Stimulated activated memory B cell treated with anti-CD40 and anti-IgM and Interleukin-4, amounts not matched to agents 10 μg/mL and 1 μg/mL and 100 μg/mL, for 72 hours (primary cell): Measurements from ENCODE around the gene TMEM151A.
A peak's percentile ranks its signal among the peaks of the same experiment; 100 is the strongest.

Source experiments
- ATAC-seq: fragments of 150-1000 bp; cut with Tn5 transposase; 2 replicates; pipeline ENCODE4 v1.10.0; 2021
- H3K27ac Mint-ChIP-seq: one replicate; pipeline ENCODE4 v1.8.0; 2022; ENCODE audit warnings: mild to moderate bottlenecking, mixed read lengths
- H3K27me3 Mint-ChIP-seq: one replicate; pipeline ENCODE4 v1.8.0; 2022; ENCODE audit warnings: mixed read lengths
- H3K36me3 Mint-ChIP-seq: one replicate; pipeline ENCODE4 v1.8.0; 2022; ENCODE audit warnings: mixed read lengths
- H3K4me1 Mint-ChIP-seq: one replicate; pipeline ENCODE4 v1.8.0; 2022; ENCODE audit warnings: mixed read lengths
- H3K4me3 Mint-ChIP-seq: one replicate; pipeline ENCODE4 v1.8.0; 2022; ENCODE audit warnings: mild to moderate bottlenecking, moderate library complexity, mixed read lengths
- H3K9me3 Mint-ChIP-seq: one replicate; pipeline ENCODE4 v1.8.0; 2022; ENCODE audit warnings: mixed read lengths

TMEM151A gene

GRCh38 chr11:66263785-66264184 lies 27.9 kb upstream of the TMEM151A start:
- Mint-ChIP-seq H3K9me3 (no peaks in the 10 kb centered on the region), H3K27ac (no peak overlapping the region), H3K4me1 (peaks cover 39% of the 10 kb centered on the region), H3K36me3 (peaks cover 67% of the 10 kb centered on the region), H3K27me3 (no peaks in the 10 kb centered on the region), H3K4me3 (no peak overlapping the region)
- ATAC-seq: no peak

GRCh38 chr11:66264383-66264782 lies 27.3 kb upstream of the TMEM151A start:
- H3K27me3 Mint-ChIP-seq: no peaks in the 10 kb centered on the region
- no peak overlapping the region for H3K27ac Mint-ChIP-seq
- H3K4me1 Mint-ChIP-seq: peaks cover 38% of the 10 kb centered on the region
- no peak for ATAC-seq
- no peaks in the 10 kb centered on the region for H3K9me3 Mint-ChIP-seq
- H3K4me3 Mint-ChIP-seq: no peak overlapping the region
- peaks cover 63% of the 10 kb centered on the region for H3K36me3 Mint-ChIP-seq

DNA sequence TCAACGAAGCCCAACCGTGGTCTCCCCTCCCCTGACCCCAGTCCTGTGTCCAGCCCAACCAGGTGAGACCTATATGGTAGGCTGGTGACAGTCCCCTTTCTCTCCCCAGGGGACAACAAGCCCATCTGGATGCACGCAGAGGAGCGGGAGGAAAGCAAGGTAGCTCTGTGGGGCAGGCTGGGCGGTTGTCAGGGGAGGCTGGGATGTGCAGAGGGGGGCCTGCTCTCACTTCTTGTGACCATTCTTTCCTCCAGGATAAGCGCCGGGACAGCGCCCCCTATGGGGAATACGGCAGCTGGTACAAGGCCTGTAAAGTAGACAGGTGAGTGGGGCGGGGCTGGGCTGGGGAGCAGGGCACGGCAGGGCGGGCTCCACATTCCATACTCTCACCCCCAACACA lies 26.8 kb upstream of the TMEM151A start:
- Mint-ChIP-seq H3K4me1 (peaks cover 38% of the 10 kb centered on the region), H3K36me3 (peaks cover 57% of the 10 kb centered on the region), H3K4me3 (no peak overlapping the region), H3K27ac (no peak overlapping the region), H3K9me3 (no peaks in the 10 kb centered on the region), H3K27me3 (no peaks in the 10 kb centered on the region)
- no peak for ATAC-seq

DNA sequence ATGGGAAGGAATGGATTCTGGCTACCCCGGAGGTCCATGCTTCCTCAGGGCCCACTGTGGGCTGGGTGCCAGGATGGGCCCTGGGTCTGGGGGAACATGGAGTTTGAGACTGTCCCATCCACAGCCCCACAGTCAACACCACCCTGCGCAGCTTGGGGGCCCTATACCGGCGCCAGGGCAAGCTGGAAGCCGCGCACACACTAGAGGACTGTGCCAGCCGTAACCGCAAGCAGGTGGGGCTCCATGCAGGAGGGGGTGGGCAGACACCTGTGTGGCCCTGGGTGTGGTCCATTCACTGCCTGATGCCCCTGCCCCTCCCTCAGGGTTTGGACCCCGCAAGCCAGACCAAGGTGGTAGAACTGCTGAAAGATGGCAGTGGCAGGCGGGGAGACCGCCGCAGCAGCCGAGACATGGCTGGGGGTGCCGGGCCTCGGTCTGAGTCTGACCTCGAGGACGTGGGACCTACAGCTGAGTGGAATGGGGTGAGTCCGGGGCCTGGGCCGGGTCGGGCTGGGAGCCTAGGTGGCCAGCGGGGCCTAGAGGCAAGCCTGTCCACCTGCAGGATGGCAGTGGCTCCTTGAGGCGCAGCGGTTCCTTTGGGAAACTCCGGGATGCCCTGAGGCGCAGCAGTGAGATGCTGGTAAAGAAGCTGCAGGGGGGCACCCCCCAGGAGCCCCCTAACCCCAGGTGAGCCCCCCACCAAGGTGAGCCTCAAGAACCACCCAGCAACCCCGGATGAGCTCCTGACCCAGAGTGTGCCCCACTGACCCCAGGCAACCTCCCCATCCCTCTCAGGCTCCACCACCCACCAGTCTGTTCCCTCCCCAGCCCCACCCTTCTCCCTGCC lies 25.9 kb upstream of the TMEM151A start:
- no peak overlapping the region for H3K4me3 Mint-ChIP-seq
- no peak for ATAC-seq
- peaks cover 38% of the 10 kb centered on the region for H3K4me1 Mint-ChIP-seq
- no peaks in the 10 kb centered on the region for H3K9me3 Mint-ChIP-seq
- H3K27me3 Mint-ChIP-seq: no peaks in the 10 kb centered on the region
- H3K36me3 Mint-ChIP-seq: peaks cover 52% of the 10 kb centered on the region
- H3K27ac Mint-ChIP-seq: no peak overlapping the region

DNA sequence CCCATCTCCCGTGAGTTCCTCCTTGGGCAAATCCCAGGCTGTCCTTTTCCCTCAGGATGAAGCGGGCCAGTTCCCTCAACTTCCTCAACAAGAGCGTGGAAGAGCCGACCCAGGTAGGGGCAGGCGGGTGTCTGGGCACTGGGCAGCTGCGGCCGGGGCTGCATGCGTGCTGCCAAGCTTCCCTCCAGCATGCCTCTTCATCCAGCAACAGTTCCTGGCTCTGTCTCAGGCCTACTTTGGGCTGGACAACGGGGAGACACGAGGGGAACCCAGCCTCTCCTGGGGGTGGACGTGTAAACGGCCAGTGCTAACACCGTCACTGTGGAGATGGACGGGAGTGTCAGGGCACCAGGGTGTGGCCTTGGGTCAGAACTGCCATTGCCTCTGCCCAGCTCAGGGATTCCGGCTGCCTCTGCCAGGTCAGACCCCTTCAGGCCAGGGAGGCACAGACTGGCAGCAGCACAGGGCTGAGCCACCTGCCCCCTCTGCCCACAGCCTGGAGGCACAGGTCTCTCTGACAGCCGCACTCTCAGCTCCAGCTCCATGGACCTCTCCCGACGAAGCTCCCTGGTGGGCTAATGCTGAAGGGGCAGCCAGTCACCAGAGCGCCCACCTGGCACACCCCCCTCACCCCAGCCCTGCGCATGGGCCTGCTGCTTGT lies 25.2 kb upstream of the TMEM151A start:
- ATAC-seq: no peak
- H3K9me3 Mint-ChIP-seq: no peaks in the 10 kb centered on the region
- no peaks in the 10 kb centered on the region for H3K27me3 Mint-ChIP-seq
- peaks cover 37% of the 10 kb centered on the region for H3K4me1 Mint-ChIP-seq
- peak overlapping the region; percentile 90 for H3K27ac Mint-ChIP-seq
- peak overlapping the region; percentile 92 for H3K4me3 Mint-ChIP-seq
- H3K36me3 Mint-ChIP-seq: peaks cover 47% of the 10 kb centered on the region

- Mint-ChIP-seq H3K4me1 (peaks cover 35% of the 10 kb centered on the region), H3K27ac (peak overlapping the region; percentile 90), H3K9me3 (no peaks in the 10 kb centered on the region), H3K4me3 (peak overlapping the region; percentile 92), H3K36me3 (peaks cover 46% of the 10 kb centered on the region), H3K27me3 (no peaks in the 10 kb centered on the region)
- no peak for ATAC-seq
Measured at GRCh38 chr11:66267039-66267378, 24.7 kb upstream of the TMEM151A start.

- Mint-ChIP-seq H3K27me3 (no peaks in the 10 kb centered on the region), H3K36me3 (peaks cover 43% of the 10 kb centered on the region), H3K27ac (peak overlapping the region; percentile 90), H3K4me1 (peaks cover 35% of the 10 kb centered on the region), H3K9me3 (no peaks in the 10 kb centered on the region), H3K4me3 (peak overlapping the region; percentile 92)
- peak; percentile 82 for ATAC-seq
Measured at GRCh38 chr11:66267379-66268243, 24.1 kb upstream of the TMEM151A start.

GRCh38 chr11:66268244-66268951 lies 23.3 kb upstream of the TMEM151A start, which contains the start of gene RAB1B:
Gene RAB1B (plus strand): TSS chr11:66268639. CDS start chr11:66268680, 41 bp downstream.
- Mint-ChIP-seq H3K36me3 (peaks cover 43% of the 10 kb centered on the region), H3K4me3 (peak within 1 kb of the TSS; percentile 92), H3K4me1 (peaks cover 35% of the 10 kb centered on the region), H3K27ac (peak within 1 kb of the TSS; percentile 90), H3K9me3 (no peaks in the 10 kb centered on the region), H3K27me3 (no peaks in the 10 kb centered on the region)
- peak; percentile 94 for ATAC-seq

DNA sequence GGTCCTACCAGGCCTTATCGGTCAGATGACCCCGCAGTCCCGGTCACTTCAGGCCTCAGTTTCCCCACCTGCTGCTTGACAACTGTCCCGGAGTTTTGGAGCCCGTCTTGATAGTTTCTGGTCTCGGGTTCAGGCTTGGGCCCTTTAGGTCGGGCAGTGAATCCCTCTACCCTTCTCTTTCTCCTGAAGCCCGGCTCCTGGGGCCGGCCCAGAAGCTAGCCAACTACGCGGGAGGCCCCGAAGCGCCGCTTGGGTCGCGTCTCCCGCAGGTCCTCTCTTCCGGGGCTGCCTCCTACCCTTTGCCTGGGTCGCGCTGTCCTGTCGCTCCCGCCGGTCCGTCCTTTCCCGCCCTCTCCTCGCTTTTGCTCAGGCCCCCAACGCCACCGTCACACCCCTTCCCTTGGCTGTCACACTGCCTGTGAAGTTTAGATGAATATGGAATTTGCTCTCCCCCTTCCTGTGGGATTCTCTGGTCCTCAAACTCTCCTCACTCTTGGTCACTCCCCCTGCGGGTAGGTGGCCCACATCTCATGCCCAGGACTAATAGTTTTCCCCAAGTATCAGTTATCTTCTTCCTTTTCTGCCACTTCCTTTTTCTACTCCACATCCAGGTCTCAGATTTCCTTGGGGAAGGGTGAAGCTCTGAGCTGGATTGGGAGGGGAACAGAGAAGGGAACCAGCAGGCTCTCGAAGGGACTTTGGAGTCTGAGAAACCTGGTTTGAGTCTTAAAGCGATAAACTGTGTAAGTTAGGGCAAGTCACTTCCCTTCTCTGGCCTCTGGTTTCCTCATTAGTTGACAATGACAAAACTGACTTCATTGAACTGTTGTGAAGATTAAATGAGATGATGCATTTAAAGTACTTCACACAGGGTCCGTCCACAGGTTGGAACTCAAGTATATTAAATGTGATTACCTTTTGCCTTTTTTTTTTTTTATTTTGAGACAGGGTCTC lies 22.5 kb upstream of the TMEM151A start:
- H3K4me1 Mint-ChIP-seq: peaks cover 35% of the 10 kb centered on the region

DNA sequence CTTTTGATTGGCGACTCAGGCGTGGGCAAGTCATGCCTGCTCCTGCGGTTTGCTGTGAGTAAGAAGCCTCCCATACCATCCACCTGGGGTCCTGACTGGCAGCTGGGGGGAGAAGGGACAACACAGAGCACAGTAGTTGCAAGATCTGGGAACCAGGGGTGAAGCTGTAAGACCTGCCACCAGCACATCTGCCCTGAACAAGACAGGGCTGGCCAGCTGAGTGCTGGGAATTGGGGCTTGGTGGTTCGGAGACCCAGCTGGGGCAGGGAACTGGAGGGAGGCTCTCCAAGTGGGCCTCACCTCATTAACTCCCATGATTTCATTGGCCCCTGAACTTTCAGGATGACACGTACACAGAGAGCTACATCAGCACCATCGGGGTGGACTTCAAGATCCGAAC lies 19.9 kb upstream of the TMEM151A start:
- Mint-ChIP-seq H3K4me1 (peaks cover 38% of the 10 kb centered on the region), H3K9me3 (no peaks in the 10 kb centered on the region), H3K27me3 (no peaks in the 10 kb centered on the region), H3K27ac (no peak overlapping the region), H3K36me3 (peaks cover 59% of the 10 kb centered on the region), H3K4me3 (no peak overlapping the region)
- no peak for ATAC-seq

More for the DNA sequence above, 22.5 kb upstream of the TMEM151A start:
- Mint-ChIP-seq H3K27me3 (no peaks in the 10 kb centered on the region), H3K9me3 (no peaks in the 10 kb centered on the region), H3K27ac (peak overlapping the region; percentile 90), H3K36me3 (peaks cover 43% of the 10 kb centered on the region), H3K4me3 (peak overlapping the region; percentile 92)
- no peak for ATAC-seq

DNA sequence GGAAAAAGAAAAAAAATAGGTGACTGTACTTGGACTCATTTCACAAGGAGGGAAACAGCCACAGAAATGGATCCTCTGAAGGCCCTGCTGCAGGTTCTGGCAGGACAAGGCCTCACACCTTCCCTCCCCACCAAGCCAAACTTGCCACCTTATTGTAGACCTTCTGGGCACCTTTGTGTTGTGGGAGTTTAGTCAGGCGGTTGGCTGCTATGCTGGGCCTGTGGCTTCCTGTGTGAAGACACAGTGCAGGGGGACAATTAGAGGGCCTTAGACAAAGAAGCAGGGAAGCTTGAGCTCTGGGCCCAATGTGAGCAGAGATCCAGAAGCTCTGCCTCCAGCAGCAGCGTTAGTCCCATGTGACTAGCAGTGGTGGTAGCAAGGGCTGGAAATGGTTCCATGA lies 19.1 kb upstream of the TMEM151A start:
- ATAC-seq: no peak
- peaks cover 38% of the 10 kb centered on the region for H3K4me1 Mint-ChIP-seq
- no peak overlapping the region for H3K27ac Mint-ChIP-seq
- H3K4me3 Mint-ChIP-seq: no peak overlapping the region
- H3K27me3 Mint-ChIP-seq: no peaks in the 10 kb centered on the region
- peaks cover 56% of the 10 kb centered on the region for H3K36me3 Mint-ChIP-seq
- no peaks in the 10 kb centered on the region for H3K9me3 Mint-ChIP-seq

DNA sequence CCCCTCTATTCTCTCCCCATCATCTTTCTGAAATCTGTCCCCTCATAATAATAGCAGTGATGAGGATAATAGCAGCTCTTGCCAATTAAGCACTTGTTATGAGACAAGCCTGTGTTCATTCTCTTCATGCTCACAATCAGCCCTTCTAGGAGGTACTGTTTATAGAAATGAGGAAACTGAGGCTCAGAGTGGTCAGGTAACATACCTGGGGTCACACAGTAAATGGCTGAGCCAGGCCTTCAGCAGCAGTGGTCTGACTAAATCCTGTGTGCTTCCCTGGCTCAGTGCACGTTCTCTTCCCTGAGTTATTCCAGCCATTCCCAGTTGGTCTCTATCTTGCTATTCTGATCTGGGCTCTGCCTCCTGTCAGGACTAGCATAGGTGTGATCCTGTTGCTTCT lies 17.5 kb upstream of the TMEM151A start:
- H3K9me3 Mint-ChIP-seq: no peaks in the 10 kb centered on the region
- peaks cover 39% of the 10 kb centered on the region for H3K4me1 Mint-ChIP-seq
- no peak overlapping the region for H3K27ac Mint-ChIP-seq
- ATAC-seq: no peak
- peaks cover 56% of the 10 kb centered on the region for H3K36me3 Mint-ChIP-seq
- peaks cover 5% of the 10 kb centered on the region for H3K27me3 Mint-ChIP-seq
- no peak overlapping the region for H3K4me3 Mint-ChIP-seq

DNA sequence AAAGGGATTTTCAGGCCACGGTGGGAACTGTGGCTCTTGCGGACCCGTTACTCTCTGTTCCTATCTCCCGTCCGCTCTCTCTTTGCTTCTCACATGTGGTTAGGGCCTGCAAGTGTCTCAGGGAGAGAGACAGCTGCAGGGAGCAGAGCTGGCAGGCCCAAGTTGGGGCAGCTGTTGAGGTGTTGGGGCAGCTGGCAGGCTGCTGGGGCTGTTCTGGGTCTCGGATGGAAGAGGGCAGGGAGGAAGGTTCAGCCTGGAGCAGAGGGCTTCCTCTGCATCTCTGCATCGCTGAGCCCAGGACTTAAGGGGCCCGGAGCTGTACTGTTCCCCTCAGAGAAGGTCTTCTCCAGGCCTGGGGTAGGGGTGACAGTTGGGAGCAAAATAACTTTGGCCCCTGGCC lies 16.3 kb upstream of the TMEM151A start:
- H3K4me1 Mint-ChIP-seq: peaks cover 37% of the 10 kb centered on the region
- H3K36me3 Mint-ChIP-seq: peaks cover 56% of the 10 kb centered on the region
- no peak overlapping the region for H3K27ac Mint-ChIP-seq
- peaks cover 14% of the 10 kb centered on the region for H3K27me3 Mint-ChIP-seq
- no peak for ATAC-seq
- H3K9me3 Mint-ChIP-seq: no peaks in the 10 kb centered on the region
- no peak overlapping the region for H3K4me3 Mint-ChIP-seq
